Large intestine (tissue), 3 donors: ENCODE results near the gene SORCS2. TPM values are rescaled to one million over a fixed set of nuclear protein-coding genes. Genes with fewer than 3 reads are reported as not detected.
A peak's percentile ranks its signal among the peaks of the same experiment; 100 is the strongest.

Experiments used
- DNase-seq, 2 donors: peaks; one replicate each; pipeline versions ENCODE4 v3.0.0 to v3.0.0-alpha.2; 2013
- H3K27ac ChIP-seq: one replicate; pipeline ENCODE4 v1.5.1; 2013; ENCODE audit warnings: low read length
- H3K27me3 ChIP-seq: 2 replicates; pipeline ENCODE4 v1.6.1; 2013; ENCODE audit warnings: low read length; ENCODE audit not compliant: control insufficient read depth, insufficient read depth
- H3K36me3 ChIP-seq: 2 replicates; pipeline ENCODE4 v1.6.1; 2013; ENCODE audit warnings: low read length; ENCODE audit not compliant: control insufficient read depth, insufficient read depth
- H3K4me1 ChIP-seq: one replicate; pipeline ENCODE4 v1.6.1; 2013; ENCODE audit warnings: low read length; ENCODE audit not compliant: control insufficient read depth, insufficient read depth
- H3K4me3 ChIP-seq: one replicate; pipeline ENCODE4 v1.5.1; 2013; ENCODE audit warnings: low read length
- H3K9me3 ChIP-seq: one replicate; pipeline ENCODE4 v1.6.1; 2013; ENCODE audit warnings: mild to moderate bottlenecking, low read depth, low read length, moderate library complexity; ENCODE audit not compliant: control insufficient read depth
- WGBS: methylation state at CpG from one replicate; pipeline ENCODE4 v1.1.5; 2013; ENCODE audit warnings: low lambda C conversion rate; ENCODE audit not compliant: insufficient coverage; 5-methylcytosine and 5-hydroxymethylcytosine counted together
- polyA plus RNA-seq: library from polyadenylated mRNA; unstranded; fragments of 120-200 nt; gene quantifications from one replicate; pipeline ENCODE4 v1.2.1, GENCODE V29; 2013

The SORCS2 gene
- polyA plus RNA-seq, 1 donor: 3.6 TPM

- H3K4me3 ChIP-seq: no peak overlapping the region
- no peak for DNase-seq
- H3K36me3 ChIP-seq: no peaks in the 10 kb centered on the region
- H3K27ac ChIP-seq: no peak overlapping the region
- WGBS: no CpG with 5 or more reads among the region's 18 CpGs
- no peaks in the 10 kb centered on the region for H3K27me3 ChIP-seq
- no peaks in the 10 kb centered on the region for H3K4me1 ChIP-seq
- no peaks in the 10 kb centered on the region for H3K9me3 ChIP-seq
Observed at GRCh38 chr4:7546152-7546808, 353.9 kb downstream of the SORCS2 start.

GRCh38 chr4:7546809-7547367, 354.6 kb downstream of the SORCS2 start:
- WGBS: no CpG with 5 or more reads among the region's 4 CpGs
- H3K4me3 ChIP-seq: no peak overlapping the region
- DNase-seq: no peak
- no peaks in the 10 kb centered on the region for H3K36me3 ChIP-seq
- H3K27ac ChIP-seq: no peak overlapping the region
- no peaks in the 10 kb centered on the region for H3K4me1 ChIP-seq
- H3K27me3 ChIP-seq: no peaks in the 10 kb centered on the region
- H3K9me3 ChIP-seq: no peaks in the 10 kb centered on the region

- Histone ChIP-seq H3K36me3 (no peaks in the 10 kb centered on the region), H3K27ac (no peak overlapping the region), H3K4me1 (no peaks in the 10 kb centered on the region), H3K27me3 (no peaks in the 10 kb centered on the region), H3K4me3 (no peak overlapping the region), H3K9me3 (peaks cover 2% of the 10 kb centered on the region)
- no peak for DNase-seq
- no CpG with 5 or more reads among the region's 10 CpGs for WGBS
Observed at GRCh38 chr4:7547368-7548040, 355.2 kb downstream of the SORCS2 start.

GRCh38 chr4:7549866-7550265, 357.5 kb downstream of the SORCS2 start:
- peaks cover 6% of the 10 kb centered on the region for H3K9me3 ChIP-seq
- H3K27ac ChIP-seq: no peak overlapping the region
- no CpG with 5 or more reads among the region's 7 CpGs for WGBS
- DNase-seq: no peak
- H3K27me3 ChIP-seq: no peaks in the 10 kb centered on the region
- H3K36me3 ChIP-seq: no peaks in the 10 kb centered on the region
- H3K4me3 ChIP-seq: no peak overlapping the region
- H3K4me1 ChIP-seq: no peaks in the 10 kb centered on the region

GRCh38 chr4:7552466-7552865, 360.1 kb downstream of the SORCS2 start:
- H3K4me1 ChIP-seq: no peaks in the 10 kb centered on the region
- no peak overlapping the region for H3K4me3 ChIP-seq
- H3K9me3 ChIP-seq: peaks cover 6% of the 10 kb centered on the region
- no peak overlapping the region for H3K27ac ChIP-seq
- no peak for DNase-seq
- no peaks in the 10 kb centered on the region for H3K36me3 ChIP-seq
- no peaks in the 10 kb centered on the region for H3K27me3 ChIP-seq
- WGBS: no CpG with 5 or more reads among the region's 3 CpGs

GRCh38 chr4:7553280-7553679, 360.9 kb downstream of the SORCS2 start:
- DNase-seq: no peak
- H3K36me3 ChIP-seq: no peaks in the 10 kb centered on the region
- no peak overlapping the region for H3K4me3 ChIP-seq
- no peaks in the 10 kb centered on the region for H3K4me1 ChIP-seq
- WGBS: no CpG with 5 or more reads among the region's 1 CpG
- no peak overlapping the region for H3K27ac ChIP-seq
- H3K9me3 ChIP-seq: peaks cover 6% of the 10 kb centered on the region
- H3K27me3 ChIP-seq: no peaks in the 10 kb centered on the region

- peak in 1 of 2 donors; percentile 29 for DNase-seq
- H3K4me1 ChIP-seq: no peaks in the 10 kb centered on the region
- no peaks in the 10 kb centered on the region for H3K27me3 ChIP-seq
- H3K36me3 ChIP-seq: no peaks in the 10 kb centered on the region
- peaks cover 6% of the 10 kb centered on the region for H3K9me3 ChIP-seq
- H3K4me3 ChIP-seq: no peak overlapping the region
- H3K27ac ChIP-seq: no peak overlapping the region
- no CpG with 5 or more reads among the region's 3 CpGs for WGBS
Observed at GRCh38 chr4:7554905-7555304, 362.6 kb downstream of the SORCS2 start.

GRCh38 chr4:7556558-7556957, 364.2 kb downstream of the SORCS2 start:
- Histone ChIP-seq H3K4me1 (no peaks in the 10 kb centered on the region), H3K27ac (no peak overlapping the region), H3K27me3 (no peaks in the 10 kb centered on the region), H3K9me3 (peaks cover 6% of the 10 kb centered on the region), H3K36me3 (no peaks in the 10 kb centered on the region), H3K4me3 (no peak overlapping the region)
- no peak for DNase-seq

- no CpG with 5 or more reads among the region's 7 CpGs for WGBS
- Histone ChIP-seq H3K36me3 (no peaks in the 10 kb centered on the region), H3K9me3 (peaks cover 5% of the 10 kb centered on the region), H3K27me3 (no peaks in the 10 kb centered on the region), H3K4me3 (no peak overlapping the region), H3K27ac (no peak overlapping the region), H3K4me1 (no peaks in the 10 kb centered on the region)
- no peak for DNase-seq
Observed at GRCh38 chr4:7557456-7557855, 365.1 kb downstream of the SORCS2 start.

GRCh38 chr4:7558436-7558835, 366.1 kb downstream of the SORCS2 start:
- no CpG with 5 or more reads among the region's 7 CpGs for WGBS
- Histone ChIP-seq H3K27me3 (no peaks in the 10 kb centered on the region), H3K4me1 (no peaks in the 10 kb centered on the region), H3K27ac (no peak overlapping the region), H3K4me3 (no peak overlapping the region), H3K36me3 (no peaks in the 10 kb centered on the region), H3K9me3 (no peaks in the 10 kb centered on the region)
- DNase-seq: no peak

GRCh38 chr4:7559316-7559715, 367.0 kb downstream of the SORCS2 start:
- no peak for DNase-seq
- WGBS: no CpG with 5 or more reads among the region's 7 CpGs
- Histone ChIP-seq H3K27me3 (no peaks in the 10 kb centered on the region), H3K4me3 (no peak overlapping the region), H3K4me1 (no peaks in the 10 kb centered on the region), H3K27ac (no peak overlapping the region), H3K36me3 (no peaks in the 10 kb centered on the region), H3K9me3 (no peaks in the 10 kb centered on the region)
